Measurements from ENCODE around the gene TMEM51. TPM values are rescaled to one million over a fixed set of nuclear protein-coding genes. Genes with fewer than 3 reads are reported as not detected.
A peak's percentile ranks its signal among the peaks of the same experiment; 100 is the strongest.

Gene TMEM51
- total and polyA plus RNA-seq, 2 of the 13 experiments (the other 11 are each of a cell fraction or from before 2014, with no cell fraction given) = 12.2 to 22.3 TPM

DNA sequence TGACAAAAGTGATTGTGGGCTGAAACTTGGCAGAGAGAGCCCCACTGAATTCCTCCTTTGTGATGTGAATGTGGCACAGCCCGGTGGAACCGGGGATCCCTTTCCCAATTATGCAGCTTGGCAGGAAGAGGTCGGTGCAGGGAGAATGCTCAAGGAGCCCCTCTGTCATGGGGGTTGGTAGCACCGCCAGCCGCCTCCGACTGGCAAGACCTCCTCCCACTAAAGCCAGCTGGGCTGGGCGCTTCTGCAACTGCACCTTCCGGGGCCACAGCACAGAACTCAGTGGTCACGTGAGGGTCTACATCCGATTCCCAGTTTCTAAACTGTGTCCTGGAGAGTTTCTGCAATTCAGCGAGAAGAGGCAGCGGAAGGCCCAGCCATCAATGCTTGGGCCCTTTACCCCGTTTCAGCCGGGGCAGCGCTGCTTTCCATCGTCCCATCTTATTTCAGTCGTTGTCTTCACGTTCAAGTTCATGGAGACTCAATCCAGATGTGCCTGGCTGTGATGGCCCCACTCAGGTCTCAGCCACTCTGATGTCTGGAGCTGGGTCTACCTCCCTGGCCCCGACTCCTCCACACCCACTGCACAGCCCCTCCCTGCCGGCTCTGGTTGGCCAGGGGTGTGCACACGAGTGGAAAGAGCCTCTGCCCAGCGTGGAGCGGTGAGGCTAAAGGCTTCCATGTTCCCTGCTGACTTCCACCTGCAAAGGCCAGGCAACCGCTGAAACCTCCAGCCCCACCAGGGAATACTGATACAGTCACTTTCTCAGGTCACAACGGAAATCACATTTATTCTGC, 53.7 kb downstream of the TMEM51 start (continued):
- TF ChIP-seq, protein P1, sequence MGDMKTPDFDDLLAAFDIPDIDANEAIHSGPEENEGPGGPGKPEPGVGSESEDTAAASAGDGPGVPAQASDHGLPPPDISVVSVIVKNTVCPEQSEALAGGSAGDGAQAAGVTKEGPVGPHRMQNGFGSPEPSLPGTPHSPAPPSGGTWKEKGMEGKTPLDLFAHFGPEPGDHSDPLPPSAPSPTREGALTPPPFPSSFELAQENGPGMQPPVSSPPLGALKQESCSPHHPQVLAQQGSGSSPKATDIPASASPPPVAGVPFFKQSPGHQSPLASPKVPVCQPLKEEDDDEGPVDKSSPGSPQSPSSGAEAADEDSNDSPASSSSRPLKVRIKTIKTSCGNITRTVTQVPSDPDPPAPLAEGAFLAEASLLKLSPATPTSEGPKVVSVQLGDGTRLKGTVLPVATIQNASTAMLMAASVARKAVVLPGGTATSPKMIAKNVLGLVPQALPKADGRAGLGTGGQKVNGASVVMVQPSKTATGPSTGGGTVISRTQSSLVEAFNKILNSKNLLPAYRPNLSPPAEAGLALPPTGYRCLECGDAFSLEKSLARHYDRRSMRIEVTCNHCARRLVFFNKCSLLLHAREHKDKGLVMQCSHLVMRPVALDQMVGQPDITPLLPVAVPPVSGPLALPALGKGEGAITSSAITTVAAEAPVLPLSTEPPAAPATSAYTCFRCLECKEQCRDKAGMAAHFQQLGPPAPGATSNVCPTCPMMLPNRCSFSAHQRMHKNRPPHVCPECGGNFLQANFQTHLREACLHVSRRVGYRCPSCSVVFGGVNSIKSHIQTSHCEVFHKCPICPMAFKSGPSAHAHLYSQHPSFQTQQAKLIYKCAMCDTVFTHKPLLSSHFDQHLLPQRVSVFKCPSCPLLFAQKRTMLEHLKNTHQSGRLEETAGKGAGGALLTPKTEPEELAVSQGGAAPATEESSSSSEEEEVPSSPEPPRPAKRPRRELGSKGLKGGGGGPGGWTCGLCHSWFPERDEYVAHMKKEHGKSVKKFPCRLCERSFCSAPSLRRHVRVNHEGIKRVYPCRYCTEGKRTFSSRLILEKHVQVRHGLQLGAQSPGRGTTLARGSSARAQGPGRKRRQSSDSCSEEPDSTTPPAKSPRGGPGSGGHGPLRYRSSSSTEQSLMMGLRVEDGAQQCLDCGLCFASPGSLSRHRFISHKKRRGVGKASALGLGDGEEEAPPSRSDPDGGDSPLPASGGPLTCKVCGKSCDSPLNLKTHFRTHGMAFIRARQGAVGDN (CRISPR knock-in tag; IDR thresholded peaks at IDR 0.05) = peak; percentile 51
- no peak for TF ChIP-seq ZMYM4 (CRISPR knock-in tag; IDR thresholded peaks at IDR 0.05)
- TF ChIP-seq ZNF138 (CRISPR knock-in tag; IDR thresholded peaks at IDR 0.05; ENCODE audit: low read depth) = no peak
- TF ChIP-seq ZNF530 (CRISPR knock-in tag; IDR thresholded peaks at IDR 0.05; ENCODE audit: low read depth) = no peak
- TF ChIP-seq CHD2 (IDR thresholded peaks at IDR 0.05; ENCODE audit: low read depth, low read length) = no peak
- no peak for TF ChIP-seq SMARCC2 (IDR thresholded peaks at IDR 0.05)
- TF ChIP-seq ATAD3A (CRISPR knock-in tag; IDR thresholded peaks at IDR 0.05) = no peak
- TF ChIP-seq, protein P2, sequence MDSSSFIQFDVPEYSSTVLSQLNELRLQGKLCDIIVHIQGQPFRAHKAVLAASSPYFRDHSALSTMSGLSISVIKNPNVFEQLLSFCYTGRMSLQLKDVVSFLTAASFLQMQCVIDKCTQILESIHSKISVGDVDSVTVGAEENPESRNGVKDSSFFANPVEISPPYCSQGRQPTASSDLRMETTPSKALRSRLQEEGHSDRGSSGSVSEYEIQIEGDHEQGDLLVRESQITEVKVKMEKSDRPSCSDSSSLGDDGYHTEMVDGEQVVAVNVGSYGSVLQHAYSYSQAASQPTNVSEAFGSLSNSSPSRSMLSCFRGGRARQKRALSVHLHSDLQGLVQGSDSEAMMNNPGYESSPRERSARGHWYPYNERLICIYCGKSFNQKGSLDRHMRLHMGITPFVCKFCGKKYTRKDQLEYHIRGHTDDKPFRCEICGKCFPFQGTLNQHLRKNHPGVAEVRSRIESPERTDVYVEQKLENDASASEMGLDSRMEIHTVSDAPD (CRISPR knock-in tag; IDR thresholded peaks at IDR 0.05) = no peak
- no peak for TF ChIP-seq SMC3 (IDR thresholded peaks at IDR 0.05; ENCODE audit: low read length)
- TF ChIP-seq MTF2 (CRISPR knock-in tag; IDR thresholded peaks at IDR 0.05; ENCODE audit: borderline replicate concordance) = no peak
- no peak for TF ChIP-seq PAF1 (CRISPR knock-in tag; IDR thresholded peaks at IDR 0.05)
- TF ChIP-seq ZNF7 (CRISPR knock-in tag; IDR thresholded peaks at IDR 0.05) = no peak
- no peak for TF ChIP-seq FIP1L1 (IDR thresholded peaks at IDR 0.05; ENCODE audit: borderline replicate concordance, insufficient read depth, low read depth, low read length)
- TF ChIP-seq, protein P3, sequence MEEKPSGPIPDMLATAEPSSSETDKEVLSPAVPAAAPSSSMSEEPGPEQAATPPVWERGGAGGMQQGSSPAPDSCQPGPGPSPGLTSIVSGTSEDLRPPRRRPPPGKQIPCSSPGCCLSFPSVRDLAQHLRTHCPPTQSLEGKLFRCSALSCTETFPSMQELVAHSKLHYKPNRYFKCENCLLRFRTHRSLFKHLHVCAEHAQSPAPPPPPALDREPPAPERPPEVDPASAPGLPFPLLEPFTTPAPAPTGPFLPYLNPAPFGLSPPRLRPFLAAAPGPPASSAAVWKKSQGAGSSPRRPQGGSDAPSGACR (CRISPR knock-in tag; IDR thresholded peaks at IDR 0.05) = no peak
- no peak for TF ChIP-seq ZNF761 (CRISPR knock-in tag; conservative IDR thresholded peaks at IDR 0.05)
- no peak for TF ChIP-seq ATF7 (IDR thresholded peaks at IDR 0.05)
- TF ChIP-seq ATF7 (CRISPR knock-in tag; IDR thresholded peaks at IDR 0.05) = no peak
- TF ChIP-seq TMF1 (CRISPR knock-in tag; IDR thresholded peaks at IDR 0.05; ENCODE audit: low read depth) = no peak
- TF ChIP-seq, protein P4, sequence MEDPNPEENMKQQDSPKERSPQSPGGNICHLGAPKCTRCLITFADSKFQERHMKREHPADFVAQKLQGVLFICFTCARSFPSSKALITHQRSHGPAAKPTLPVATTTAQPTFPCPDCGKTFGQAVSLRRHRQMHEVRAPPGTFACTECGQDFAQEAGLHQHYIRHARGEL (CRISPR knock-in tag; IDR thresholded peaks at IDR 0.05) = no peak
- TF ChIP-seq RBM22 (optimal IDR thresholded peaks at IDR 0.05; ENCODE audit: low read length) = no peak
- 0 out of 2 replicates have a peak, but pooled peaks have one; percentile 47 for TF ChIP-seq ZBTB42 (CRISPR knock-in tag; IDR thresholded peaks at IDR 0.05)
- TF ChIP-seq, protein P5, sequence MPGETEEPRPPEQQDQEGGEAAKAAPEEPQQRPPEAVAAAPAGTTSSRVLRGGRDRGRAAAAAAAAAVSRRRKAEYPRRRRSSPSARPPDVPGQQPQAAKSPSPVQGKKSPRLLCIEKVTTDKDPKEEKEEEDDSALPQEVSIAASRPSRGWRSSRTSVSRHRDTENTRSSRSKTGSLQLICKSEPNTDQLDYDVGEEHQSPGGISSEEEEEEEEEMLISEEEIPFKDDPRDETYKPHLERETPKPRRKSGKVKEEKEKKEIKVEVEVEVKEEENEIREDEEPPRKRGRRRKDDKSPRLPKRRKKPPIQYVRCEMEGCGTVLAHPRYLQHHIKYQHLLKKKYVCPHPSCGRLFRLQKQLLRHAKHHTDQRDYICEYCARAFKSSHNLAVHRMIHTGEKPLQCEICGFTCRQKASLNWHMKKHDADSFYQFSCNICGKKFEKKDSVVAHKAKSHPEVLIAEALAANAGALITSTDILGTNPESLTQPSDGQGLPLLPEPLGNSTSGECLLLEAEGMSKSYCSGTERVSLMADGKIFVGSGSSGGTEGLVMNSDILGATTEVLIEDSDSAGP (CRISPR knock-in tag; IDR thresholded peaks at IDR 0.05; ENCODE audit: borderline replicate concordance) = peak; percentile 56; the same call in 1 of the 2 replicates
